Measurements from ENCODE around the gene PCGF3.
A peak's percentile ranks its signal among the peaks of the same experiment; 100 is the strongest.
"Not testable (repeated sequence)": the region's sequence is repeated elsewhere in the genome, so short reads cannot be mapped to it uniquely, and the experiment has no call there.

The PCGF3 gene

GRCh38 chr4:736561-736960 is 30.9 kb downstream of the PCGF3 start:
- not testable (repeated sequence) for H2AK5ac ChIP-seq (ENCODE audit: low read length, severe bottlenecking); H3K18ac ChIP-seq (ENCODE audit: low read depth in 1 of 2, low read length in 2 of 2); H2BK15ac ChIP-seq (ENCODE audit: low read depth, poor library complexity, severe bottlenecking); H3K14ac ChIP-seq (ENCODE audit: low read length in 2 of 2); H4K91ac ChIP-seq (ENCODE audit: low read length); DNase-seq; H3K4me2 ChIP-seq (ENCODE audit: low read length, poor library complexity, severe bottlenecking); H2AFZ ChIP-seq (ENCODE audit: low read depth, low read length); H3K23ac ChIP-seq (ENCODE audit: low read length in 2 of 2); H4K8ac ChIP-seq (ENCODE audit: low read length); H3K27ac ChIP-seq (ENCODE audit: low read length, poor library complexity, severe bottlenecking); H3K4me1 ChIP-seq (ENCODE audit: control insufficient read depth, insufficient read depth, low read depth, low read length); H3K4ac ChIP-seq (ENCODE audit: low read depth in 1 of 2, low read length in 2 of 2); H2BK5ac ChIP-seq (ENCODE audit: low read depth, low read length, poor library complexity, severe bottlenecking); H2BK120ac ChIP-seq (ENCODE audit: low read depth, low read length); H3K27me3 ChIP-seq (ENCODE audit: control insufficient read depth in 1 of 2, insufficient read depth in 1 of 2, low read length in 2 of 2); H3K9me3 ChIP-seq (ENCODE audit: control insufficient read depth, low read length); H3K4me3 ChIP-seq (ENCODE audit: insufficient read depth in 1 of 2, low read depth in 1 of 2, low read length in 2 of 2); H2BK12ac ChIP-seq (ENCODE audit: low read length in 2 of 2); H3K9ac ChIP-seq (ENCODE audit: low read length)
- H3K36me3 ChIP-seq (ENCODE audit: control insufficient read depth in 1 of 2, insufficient read depth in 2 of 2, low read depth in 1 of 2, low read length in 2 of 2): peaks cover 81 to 85% of the 10 kb centered on the region in 2 experiments
- peaks cover 38% of the 10 kb centered on the region for H3K79me1 ChIP-seq (replicated peaks; ENCODE audit: low read length, poor library complexity, severe bottlenecking)
- WGBS: over 99% methylated on average over 20 of the region's 34 CpGs

- WGBS: 97% methylated on average over 13 of the region's 16 CpGs
- no peak for DNase-seq
These were observed 33.2 kb downstream of the PCGF3 start for GRCh38 chr4:738781-739280.

DNA sequence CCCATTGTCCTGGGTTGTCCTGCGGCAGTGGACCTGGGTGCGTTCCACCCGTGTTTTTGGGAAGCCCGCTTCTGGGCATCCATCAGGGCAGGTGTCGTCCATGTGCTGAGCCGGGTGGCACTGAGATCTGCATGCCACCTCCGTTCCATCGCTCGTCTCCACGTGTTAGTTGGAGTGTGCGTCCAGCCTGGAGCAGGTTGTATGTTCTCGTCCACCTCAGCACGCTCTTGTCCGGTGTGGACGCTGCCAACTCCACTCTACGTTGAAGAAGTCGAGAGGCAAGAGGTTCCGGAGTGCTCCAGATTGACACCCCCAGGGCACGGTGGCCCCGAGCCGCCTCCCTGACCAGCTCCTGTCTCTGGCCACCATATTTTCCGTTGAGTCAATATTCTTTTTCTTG is 33.9 kb downstream of the PCGF3 start:
- Histone ChIP-seq H4K8ac (ENCODE audit: low read length) (no peak overlapping the region), H3K79me1 (replicated peaks; ENCODE audit: low read length, poor library complexity, severe bottlenecking) (peaks cover 32% of the 10 kb centered on the region), H3K14ac (ENCODE audit: low read length in 2 of 2) (no peak overlapping the region), H3K9me3 (ENCODE audit: control insufficient read depth, low read length) (no peaks in the 10 kb centered on the region), H2BK120ac (ENCODE audit: low read depth, low read length) (no peak overlapping the region), H3K4me1 (ENCODE audit: control insufficient read depth, insufficient read depth, low read depth, low read length) (peaks cover 13% of the 10 kb centered on the region), H3K4ac (ENCODE audit: low read depth in 1 of 2, low read length in 2 of 2) (no peak overlapping the region), H3K27ac (ENCODE audit: low read length, poor library complexity, severe bottlenecking) (no peak overlapping the region), H2AFZ (ENCODE audit: low read depth, low read length) (no peak overlapping the region), H3K18ac (ENCODE audit: low read depth in 1 of 2, low read length in 2 of 2) (no peak overlapping the region), H2BK15ac (ENCODE audit: low read depth, poor library complexity, severe bottlenecking) (no peak overlapping the region), H2BK12ac (ENCODE audit: low read length in 2 of 2) (no peak overlapping the region), H3K23ac (ENCODE audit: low read length in 2 of 2) (no peak overlapping the region), H3K4me3 (ENCODE audit: insufficient read depth in 1 of 2, low read depth in 1 of 2, low read length in 2 of 2) (no peak overlapping the region), H2AK5ac (ENCODE audit: low read length, severe bottlenecking) (no peak overlapping the region), H3K27me3 (ENCODE audit: control insufficient read depth in 1 of 2, insufficient read depth in 1 of 2, low read length in 2 of 2) (no peaks in the 10 kb centered on the region), H4K91ac (ENCODE audit: low read length) (peak overlapping the region; percentile 31), H2BK5ac (ENCODE audit: low read depth, low read length, poor library complexity, severe bottlenecking) (no peak overlapping the region), H3K36me3 (ENCODE audit: control insufficient read depth in 1 of 2, insufficient read depth in 2 of 2, low read depth in 1 of 2, low read length in 2 of 2) (peaks cover 62 to 79% of the 10 kb centered on the region in 2 experiments), H3K9ac (ENCODE audit: low read length) (no peak overlapping the region), H3K4me2 (ENCODE audit: low read length, poor library complexity, severe bottlenecking) (no peak overlapping the region)
- 96% methylated on average over 22 of the region's 22 CpGs for WGBS
- no peak for DNase-seq

More at GRCh38 chr4:738781-739280, 33.2 kb downstream of the PCGF3 start:
- Histone ChIP-seq H2BK12ac (ENCODE audit: low read length in 2 of 2) (no peak overlapping the region), H4K91ac (ENCODE audit: low read length) (no peak overlapping the region), H2BK15ac (ENCODE audit: low read depth, poor library complexity, severe bottlenecking) (no peak overlapping the region), H3K27me3 (ENCODE audit: control insufficient read depth in 1 of 2, insufficient read depth in 1 of 2, low read length in 2 of 2) (no peaks in the 10 kb centered on the region), H3K9ac (ENCODE audit: low read length) (no peak overlapping the region), H3K23ac (ENCODE audit: low read length in 2 of 2) (no peak overlapping the region), H3K27ac (ENCODE audit: low read length, poor library complexity, severe bottlenecking) (no peak overlapping the region), H3K4ac (ENCODE audit: low read depth in 1 of 2, low read length in 2 of 2) (no peak overlapping the region), H3K14ac (ENCODE audit: low read length in 2 of 2) (no peak overlapping the region), H3K18ac (ENCODE audit: low read depth in 1 of 2, low read length in 2 of 2) (no peak overlapping the region), H2AFZ (ENCODE audit: low read depth, low read length) (no peak overlapping the region), H3K9me3 (ENCODE audit: control insufficient read depth, low read length) (no peaks in the 10 kb centered on the region), H3K79me1 (replicated peaks; ENCODE audit: low read length, poor library complexity, severe bottlenecking) (peaks cover 33% of the 10 kb centered on the region), H3K4me3 (ENCODE audit: insufficient read depth in 1 of 2, low read depth in 1 of 2, low read length in 2 of 2) (no peak overlapping the region), H2AK5ac (ENCODE audit: low read length, severe bottlenecking) (no peak overlapping the region), H3K4me1 (ENCODE audit: control insufficient read depth, insufficient read depth, low read depth, low read length) (peaks cover 10% of the 10 kb centered on the region), H2BK5ac (ENCODE audit: low read depth, low read length, poor library complexity, severe bottlenecking) (no peak overlapping the region), H2BK120ac (ENCODE audit: low read depth, low read length) (no peak overlapping the region), H3K36me3 (ENCODE audit: control insufficient read depth in 1 of 2, insufficient read depth in 2 of 2, low read depth in 1 of 2, low read length in 2 of 2) (peaks cover 70 to 85% of the 10 kb centered on the region in 2 experiments), H3K4me2 (ENCODE audit: low read length, poor library complexity, severe bottlenecking) (no peak overlapping the region), H4K8ac (ENCODE audit: low read length) (no peak overlapping the region)

- no peak overlapping the region for H2AFZ ChIP-seq (ENCODE audit: low read depth, low read length)
These were observed 34.4 kb downstream of the PCGF3 start for GRCh38 chr4:740011-740410.

More at GRCh38 chr4:740011-740410, 34.4 kb downstream of the PCGF3 start:
- Histone ChIP-seq H4K91ac (ENCODE audit: low read length) (no peak overlapping the region), H2BK15ac (ENCODE audit: low read depth, poor library complexity, severe bottlenecking) (no peak overlapping the region), H2BK5ac (ENCODE audit: low read depth, low read length, poor library complexity, severe bottlenecking) (no peak overlapping the region), H3K27me3 (ENCODE audit: control insufficient read depth in 1 of 2, insufficient read depth in 1 of 2, low read length in 2 of 2) (no peaks in the 10 kb centered on the region), H3K27ac (ENCODE audit: low read length, poor library complexity, severe bottlenecking) (no peak overlapping the region), H3K4me2 (ENCODE audit: low read length, poor library complexity, severe bottlenecking) (no peak overlapping the region), H3K18ac (ENCODE audit: low read depth in 1 of 2, low read length in 2 of 2) (no peak overlapping the region), H3K4me3 (ENCODE audit: insufficient read depth in 1 of 2, low read depth in 1 of 2, low read length in 2 of 2) (no peak overlapping the region), H3K4ac (ENCODE audit: low read depth in 1 of 2, low read length in 2 of 2) (no peak overlapping the region), H2BK12ac (ENCODE audit: low read length in 2 of 2) (no peak overlapping the region), H2BK120ac (ENCODE audit: low read depth, low read length) (no peak overlapping the region), H3K4me1 (ENCODE audit: control insufficient read depth, insufficient read depth, low read depth, low read length) (peaks cover 13% of the 10 kb centered on the region), H3K9ac (ENCODE audit: low read length) (no peak overlapping the region), H3K79me1 (replicated peaks; ENCODE audit: low read length, poor library complexity, severe bottlenecking) (peaks cover 27% of the 10 kb centered on the region), H2AK5ac (ENCODE audit: low read length, severe bottlenecking) (no peak overlapping the region), H4K8ac (ENCODE audit: low read length) (no peak overlapping the region), H3K9me3 (ENCODE audit: control insufficient read depth, low read length) (no peaks in the 10 kb centered on the region), H3K23ac (ENCODE audit: low read length in 2 of 2) (no peak overlapping the region), H3K36me3 (ENCODE audit: control insufficient read depth in 1 of 2, insufficient read depth in 2 of 2, low read depth in 1 of 2, low read length in 2 of 2) (peaks cover 58 to 75% of the 10 kb centered on the region in 2 experiments), H3K14ac (ENCODE audit: low read length in 2 of 2) (no peak overlapping the region)
- WGBS: 98% methylated on average over 12 of the region's 12 CpGs
- no peak for DNase-seq

Measured in mesenchymal stem cell (in vitro differentiated cells and primary cell).